GM06990 (cell line): ENCODE data around the gene DLG4.

Experiments
- DNase-seq: peaks from one replicate; pipeline ENCODE4 v3.0.0-alpha.2; 2011; ENCODE audit not compliant: insufficient read length; ENCODE audit errors: extremely low read depth
- H3K27me3 ChIP-seq: replicated peaks from 2 replicates; pipeline ENCODE4 v1.6.0; 2011; ENCODE audit warnings: low read length; ENCODE audit not compliant: control insufficient read depth, insufficient read depth
- H3K36me3 ChIP-seq: 2 replicates; pipeline ENCODE4 v1.5.1; 2011; ENCODE audit warnings: low read length; ENCODE audit not compliant: control insufficient read depth, insufficient read depth
- H3K4me3 ChIP-seq: replicated peaks from 2 replicates; pipeline ENCODE4 v1.5.1; 2011; ENCODE audit warnings: low read depth, mild to moderate bottlenecking, control low read depth, low read length
- CTCF ChIP-seq: IDR thresholded peaks from 2 replicates; pipeline ENCODE4 v1.5.1; 2011; ENCODE audit warnings: low read length, control low read depth, mild to moderate bottlenecking, inconsistent platforms; ENCODE audit not compliant: insufficient read depth, poor library complexity, severe bottlenecking

The DLG4 gene

GRCh38 chr17:7239091-7240027 is 19.7 kb upstream of the DLG4 start, which contains the start of gene PHF23:
Gene PHF23, minus strand, starts transcription at chr17:7239457. Its CDS starts 178 bp downstream, at chr17:7239279.
- Histone ChIP-seq H3K27me3 (no peaks in the 10 kb centered on the region), H3K36me3 (peaks cover 19% of the 10 kb centered on the region), H3K4me3 (peak within 1 kb of the TSS; percentile 97)
- peak; percentile 100 for DNase-seq
- TF ChIP-seq CTCF = no peak

- H3K4me3 ChIP-seq = peak overlapping the region; percentile 97
- TF ChIP-seq CTCF = no peak
- DNase-seq = peak; percentile 52
- peaks cover 19% of the 10 kb centered on the region for H3K36me3 ChIP-seq
- no peaks in the 10 kb centered on the region for H3K27me3 ChIP-seq
Measured at GRCh38 chr17:7238420-7239090, 18.9 kb upstream of the DLG4 start.

- peak; percentile 86 for DNase-seq
- peaks cover 18% of the 10 kb centered on the region for H3K36me3 ChIP-seq
- H3K27me3 ChIP-seq = no peaks in the 10 kb centered on the region
- no peak for TF ChIP-seq CTCF
- H3K4me3 ChIP-seq = peak overlapping the region; percentile 97
Measured at GRCh38 chr17:7237761-7238419, 18.3 kb upstream of the DLG4 start.

- peak overlapping the region; percentile 97 for H3K4me3 ChIP-seq
- no peak for DNase-seq
- H3K36me3 ChIP-seq = peaks cover 18% of the 10 kb centered on the region
- no peaks in the 10 kb centered on the region for H3K27me3 ChIP-seq
- no peak for TF ChIP-seq CTCF
Measured at GRCh38 chr17:7237266-7237760, 17.7 kb upstream of the DLG4 start.

GRCh38 chr17:7236808-7237207 is 17.2 kb upstream of the DLG4 start:
- TF ChIP-seq CTCF = no peak
- no peak for DNase-seq
- Histone ChIP-seq H3K36me3 (peaks cover 18% of the 10 kb centered on the region), H3K4me3 (no peak overlapping the region), H3K27me3 (no peaks in the 10 kb centered on the region)
